Right lobe of liver (tissue), 6 donors: Measurements from ENCODE around the gene KIF1A. TPM values are rescaled to one million over a fixed set of nuclear protein-coding genes. Genes with fewer than 3 reads are reported as not detected.

Experiments
- ATAC-seq, 4 donors: fragments of 200-7000 bp; cut with Tn5 transposase; one replicate each; pipeline ENCODE4 v1.9.1; 2020; ENCODE audit warnings: mild to moderate bottlenecking in 4 of 4, moderate library complexity in 4 of 4
- DNase-seq, 3 donors: peaks; one replicate each; pipeline ENCODE4 v3.0.0-alpha.2; 2020
- H3K27ac ChIP-seq, 3 donors: fragments of 200-600 bp; one replicate each; pipeline ENCODE4 v1.8.0; 2022
- H3K27me3 ChIP-seq, 2 donors: fragments of 200-600 bp; one replicate each; pipeline ENCODE4 v1.8.0; 2022
- H3K36me3 ChIP-seq, 4 donors: fragments of 200-600 bp; sonication (generic) in 1 of 4; one replicate each; pipeline versions ENCODE4 v1.5.1 to v1.8.0; 2017 to 2022; ENCODE audit warnings: control low read depth in 1 of 4
- H3K4me1 ChIP-seq, 4 donors: fragments of 200-600 bp; sonication (generic) in 1 of 4; one replicate each; pipeline versions ENCODE4 v1.5.1 to v1.8.0; 2017 to 2022; ENCODE audit warnings: control low read depth in 1 of 4
- H3K4me3 ChIP-seq, 3 donors: fragments of 200-600 bp; one replicate each; pipeline ENCODE4 v1.8.0; 2022
- H3K9me3 ChIP-seq, 4 donors: fragments of 200-600 bp; sonication (generic) in 1 of 4; one replicate each; pipeline versions ENCODE4 v1.5.1 to v1.8.0; 2017 to 2022; ENCODE audit warnings: control low read depth in 1 of 4
- CTCF ChIP-seq, 4 donors: fragments of 200-600 bp in 3 of 4; fragments of 450-650 bp in 1 of 4; IDR thresholded peaks; one replicate each; pipeline versions ENCODE4 v1.5.1 to v1.8.0; 2016 to 2022; ENCODE audit warnings: antibody characterized with exemption in 4 of 4, mild to moderate bottlenecking in 2 of 4
- POLR2A ChIP-seq: fragments of 450-650 bp; IDR thresholded peaks from one replicate; pipeline ENCODE4 v1.6.1; 2017; ENCODE audit warnings: antibody characterized with exemption, mild to moderate bottlenecking
- WGBS: methylation state at CpG from one replicate; pipeline ENCODE4 v1.1.6; 2018; ENCODE audit warnings: low coverage, low lambda C conversion rate; ENCODE audit not compliant: insufficient coverage; ENCODE audit errors: missing lambda C conversion rate; 5-methylcytosine and 5-hydroxymethylcytosine counted together
- intact Hi-C, 2 donors: fragments of 100-400 bp; cut with DNase I; formaldehyde crosslinking; loops; one replicate each; pipeline versions ENCODE4 v1.11.2 to v1.14.1; 2022
- total RNA-seq, 6 experiments: library from RNA; depleted of rRNA in 2 of 6; stranded (reverse); fragments of >200 nt in 2 of 6; fragmentation: NEBNext Ultra II Directional in 3 of 6; extraction: Animal tissue kit (Norgen Biotek cat#: 25700) in 3 of 6; gene quantifications; one replicate each; pipeline versions ENCODE4 v1.1.0 to v1.2.4, GENCODE V29; 2016 to 2023
- donor health status: DM: no; HTN: yes; CAD: no.
- donor health status: DM: no; HTN: no; CAD: no.
- donor health status: DM: no; HTN: no; CAD: no.
- donor health status: DM: no; HTN: yes; CAD: no.
- donor health status: DM: no; HTN: yes; CAD: no.

The KIF1A gene
- total RNA-seq, 6 experiments from 2014 or later: 0.31 to 0.87 (median 0.56) TPM

- Histone ChIP-seq H3K4me1 (peaks cover 0 to 30% (median 11%) of the 10 kb centered on the region in 4 donors), H3K9me3 (no peaks in the 10 kb centered on the region), H3K4me3 (no peak overlapping the region), H3K27me3 (no peaks in the 10 kb centered on the region), H3K36me3 (no peaks in the 10 kb centered on the region), H3K27ac (peak overlapping the region in 1 of 3 donors; percentile 96)
- intact Hi-C loops: no loop called here
- DNase-seq (peak in 2 of 3 donors; percentile 18 to 40), ATAC-seq (no peak)
- 79% methylated on average over 5 of the region's 19 CpGs for WGBS
- TF ChIP-seq CTCF (IDR thresholded peaks at IDR 0.05): no peak
- TF ChIP-seq POLR2A: no peak
Observed at GRCh38 chr2:240792629-240793312, 27.2 kb downstream of the KIF1A start.

- intact Hi-C loops: no loop called here
- no peaks in the 10 kb centered on the region for H3K27me3 ChIP-seq
- no peak for TF ChIP-seq POLR2A
- TF ChIP-seq CTCF (IDR thresholded peaks at IDR 0.05): no peak
- no peak overlapping the region for H3K27ac ChIP-seq
- DNase-seq (peak in 2 of 3 donors; percentile 12 to 49), ATAC-seq (no peak)
- WGBS: 87% methylated on average over 4 of the region's 15 CpGs
- no peaks in the 10 kb centered on the region for H3K9me3 ChIP-seq
- no peaks in the 10 kb centered on the region for H3K36me3 ChIP-seq
- no peak overlapping the region for H3K4me3 ChIP-seq
- peaks cover 0 to 30% (median 11%) of the 10 kb centered on the region in 4 donors for H3K4me1 ChIP-seq
Observed at GRCh38 chr2:240791821-240792628, 28.0 kb downstream of the KIF1A start.

GRCh38 chr2:240791221-240791800 lies 28.7 kb downstream of the KIF1A start:
- no peak overlapping the region for H3K27ac ChIP-seq
- no peaks in the 10 kb centered on the region for H3K9me3 ChIP-seq
- TF ChIP-seq POLR2A (no peak), CTCF (IDR thresholded peaks at IDR 0.05) (no peak)
- no peaks in the 10 kb centered on the region for H3K36me3 ChIP-seq
- peaks cover 0 to 30% (median 11%) of the 10 kb centered on the region in 4 donors for H3K4me1 ChIP-seq
- DNase-seq: peak; percentile 11 to 51 (median 44)
- ATAC-seq: no peak
- 80% methylated on average over 12 of the region's 19 CpGs for WGBS
- intact Hi-C loops: no loop called here
- H3K4me3 ChIP-seq: no peak overlapping the region
- H3K27me3 ChIP-seq: no peaks in the 10 kb centered on the region

- Histone ChIP-seq H3K9me3 (no peaks in the 10 kb centered on the region), H3K4me3 (no peak overlapping the region), H3K27ac (no peak overlapping the region), H3K27me3 (no peaks in the 10 kb centered on the region), H3K4me1 (peaks cover 0 to 25% (median 11%) of the 10 kb centered on the region in 4 donors), H3K36me3 (no peaks in the 10 kb centered on the region)
- DNase-seq (peak in 1 of 3 donors; percentile 8), ATAC-seq (no peak)
- intact Hi-C loops: no loop called here
- WGBS: 93% methylated on average over 10 of the region's 21 CpGs
- TF ChIP-seq POLR2A: no peak
- TF ChIP-seq CTCF (IDR thresholded peaks at IDR 0.05): no peak
Observed at GRCh38 chr2:240790370-240791220, 29.4 kb downstream of the KIF1A start.
